Putamen (tissue), 1 donor: Measurements from ENCODE around the gene UBR4.
A peak's percentile ranks its signal among the peaks of the same experiment; 100 is the strongest.

Experiments used
- DNase-seq: peaks from one replicate; pipeline ENCODE4 v3.0.0-alpha.2; 2016; ENCODE audit warnings: low spot score

UBR4 gene

DNA sequence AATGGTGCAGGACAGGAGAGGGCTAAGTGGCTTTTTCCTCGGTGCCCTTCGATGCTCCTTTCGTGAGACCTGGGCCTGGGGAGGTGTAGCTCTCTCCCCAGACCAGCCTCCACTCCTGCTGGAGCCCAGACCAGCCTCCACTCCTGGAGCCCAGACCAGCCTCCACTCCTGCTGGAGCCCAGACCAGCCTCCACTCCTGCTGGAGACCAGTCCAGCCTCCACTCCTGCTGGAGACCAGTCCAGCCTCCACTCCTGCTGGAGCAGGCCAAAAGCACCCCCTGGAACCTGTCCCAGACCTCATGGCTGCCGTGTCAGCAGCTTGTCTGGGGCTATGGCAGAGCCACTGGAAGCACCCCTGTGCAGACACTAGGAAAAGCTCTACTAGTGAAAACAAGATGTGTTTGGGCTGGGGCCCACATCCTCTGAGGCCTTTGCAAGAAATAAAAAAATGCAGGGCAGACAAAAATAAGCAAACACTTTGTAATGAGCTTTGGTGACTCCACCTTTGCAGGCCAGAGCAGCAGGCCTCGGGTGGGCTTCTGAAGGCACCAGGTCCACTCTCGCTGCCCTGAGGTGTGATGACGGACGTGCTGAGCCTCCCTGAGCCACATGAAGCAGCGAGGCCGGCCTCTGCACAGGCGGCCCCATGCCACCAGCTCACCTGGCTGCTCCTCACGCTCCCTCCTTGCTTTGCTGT is 137.6 kb downstream of the UBR4 start:
- DNase-seq, result no peak

DNA sequence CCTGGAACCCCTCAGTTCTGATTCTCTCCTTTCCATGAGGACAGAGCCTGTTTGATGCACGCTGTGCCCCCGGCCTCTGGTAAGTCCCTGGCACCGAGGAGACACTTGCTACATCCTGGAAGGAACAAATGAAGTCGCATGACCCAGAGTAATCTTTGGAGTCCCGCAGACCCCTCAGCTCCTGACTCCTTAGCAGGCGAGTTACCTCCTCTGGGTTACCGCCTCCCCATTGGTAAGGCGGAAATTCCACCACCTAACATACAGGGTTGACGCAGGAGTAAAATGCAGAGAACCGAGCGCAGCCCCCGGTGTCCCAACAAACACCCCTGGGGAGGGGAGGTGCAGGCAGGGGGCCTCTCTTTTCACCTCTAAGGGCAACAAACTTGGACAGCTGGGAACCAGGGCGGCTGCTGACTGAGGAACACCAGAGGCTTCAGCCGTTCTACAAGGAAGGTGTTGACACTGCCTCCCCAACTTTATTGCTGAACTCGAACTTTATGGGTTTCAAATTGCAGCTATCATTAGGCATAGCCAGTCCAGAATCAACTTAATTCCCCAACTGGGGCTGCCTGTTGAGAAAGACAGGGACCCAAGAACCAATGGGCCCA is 138.3 kb downstream of the UBR4 start:
- no peak for DNase-seq

DNA sequence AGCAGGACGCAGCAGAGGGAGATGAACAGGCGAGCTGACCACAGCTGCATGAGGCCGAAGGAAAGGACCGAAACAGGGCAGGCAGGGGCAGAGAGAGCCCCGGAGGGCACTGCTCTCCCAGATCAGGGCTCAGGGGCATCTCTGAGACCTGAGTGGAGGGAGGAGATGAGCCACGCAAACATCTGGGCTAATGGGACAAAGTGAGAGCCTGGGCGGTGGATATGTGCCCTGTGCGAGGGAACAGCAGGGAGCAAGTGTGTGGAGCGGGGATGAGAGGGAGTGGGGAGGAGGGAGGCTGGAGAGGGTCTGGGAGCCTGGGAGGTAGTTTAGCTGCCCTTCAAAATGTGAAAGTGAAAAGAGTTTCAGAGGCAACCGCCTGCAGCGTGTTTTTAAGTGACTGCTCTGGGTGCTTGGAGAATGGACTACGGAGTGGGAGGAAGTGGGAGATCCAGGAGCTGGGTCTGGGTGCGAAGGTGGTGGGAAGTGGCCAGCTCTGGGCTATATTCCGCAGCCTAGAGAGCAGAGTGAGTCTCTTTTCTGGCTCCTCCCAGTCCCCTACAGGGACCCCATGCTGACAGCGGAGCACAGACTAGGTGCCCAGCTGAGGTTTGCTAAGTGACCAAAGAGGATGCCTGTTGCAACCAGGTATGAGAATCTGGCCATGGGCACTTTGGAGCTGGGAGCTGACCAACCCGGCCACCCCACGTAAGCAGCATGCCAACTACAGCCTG is 139.0 kb downstream of the UBR4 start:
- DNase-seq, result no peak

DNA sequence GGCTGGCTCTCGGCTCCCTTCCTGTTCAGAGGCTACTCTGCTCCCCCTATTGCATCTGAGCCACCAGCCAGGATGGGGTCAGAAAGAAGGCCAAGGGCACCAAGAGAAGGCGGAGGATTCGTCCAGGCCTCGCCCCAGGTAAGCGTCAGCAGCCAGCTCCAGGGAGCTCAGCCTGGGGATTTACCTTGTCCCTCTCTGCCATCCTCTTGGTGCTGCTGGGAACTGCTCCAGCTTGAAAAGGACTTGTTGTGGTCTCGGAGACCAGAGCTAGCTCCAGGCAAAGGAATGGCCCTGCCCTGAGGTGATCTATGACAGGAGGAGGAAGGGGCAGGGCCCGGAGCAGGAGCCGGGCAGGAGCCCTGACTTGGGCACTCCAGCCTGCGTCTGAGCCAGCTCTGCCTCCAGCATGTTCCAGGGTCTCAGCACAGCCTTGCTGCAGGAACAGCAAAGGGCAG is 139.8 kb downstream of the UBR4 start:
- DNase-seq, result no peak

DNA sequence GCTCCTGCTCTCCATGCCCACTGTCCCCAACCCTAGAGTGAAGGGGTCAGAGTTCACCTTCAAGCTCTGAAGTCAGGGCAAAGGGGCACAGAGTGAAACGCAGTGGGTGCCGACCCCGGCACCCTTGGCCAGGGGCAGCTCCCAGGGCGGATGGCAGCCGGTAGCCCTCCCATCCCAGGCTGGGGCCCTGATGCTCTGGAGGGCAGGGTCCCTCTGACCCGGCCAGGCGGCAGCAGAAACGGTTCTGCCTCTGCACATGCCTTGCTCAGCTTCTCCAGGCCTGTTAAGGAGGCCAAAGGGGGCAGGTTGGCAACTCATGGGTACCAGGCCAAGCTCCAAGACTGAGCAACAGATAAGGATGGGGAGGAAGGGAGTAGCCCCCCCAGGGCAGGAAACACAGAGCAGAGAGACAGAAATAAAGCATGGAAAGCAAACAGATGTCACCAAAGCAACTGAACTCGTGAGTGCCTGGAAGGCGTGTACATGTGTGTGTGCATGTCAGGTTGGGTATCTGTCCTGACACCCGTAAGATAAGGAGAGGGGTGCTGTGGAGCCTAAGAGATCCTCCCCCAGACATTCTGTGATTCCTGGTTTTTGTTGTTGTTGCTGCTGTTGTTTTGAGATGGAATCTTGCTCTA is 141.3 kb downstream of the UBR4 start:
- DNase-seq, result no peak

DNA sequence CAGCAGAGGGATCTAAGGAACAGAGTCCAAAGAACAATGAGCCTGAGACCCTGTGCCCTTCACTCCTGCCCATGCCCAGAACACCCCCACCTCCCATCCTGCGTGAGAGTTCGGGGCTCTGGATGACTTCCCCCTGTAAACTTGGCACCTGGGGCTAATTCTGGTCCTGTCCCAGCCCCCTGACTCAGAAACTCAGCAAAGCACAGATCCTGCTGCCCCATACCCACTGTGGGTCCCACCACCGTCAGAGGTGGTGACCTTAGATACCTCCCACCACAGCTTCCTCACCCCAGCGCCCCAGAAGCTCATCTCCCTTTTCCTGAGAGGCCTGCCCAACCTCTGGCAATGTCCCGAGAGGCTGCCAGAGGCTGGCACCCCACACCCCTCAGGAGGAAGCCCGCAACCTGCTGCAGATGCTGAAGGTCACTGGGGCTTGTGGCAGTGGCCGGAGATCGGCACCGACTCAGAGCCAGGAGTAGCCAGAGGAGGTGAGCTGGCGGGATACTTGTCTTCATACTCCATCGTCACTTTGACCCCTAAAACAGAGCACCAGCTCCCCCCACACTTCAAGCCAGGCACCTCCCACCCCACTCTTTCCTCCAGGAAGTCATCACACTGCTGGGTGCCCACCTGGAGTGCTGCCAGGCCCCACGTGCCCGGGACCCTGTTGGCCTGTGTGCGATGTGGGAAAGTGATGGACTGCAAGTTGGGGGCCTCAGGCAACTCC is 142.0 kb downstream of the UBR4 start:
- DNase-seq, result no peak

DNA sequence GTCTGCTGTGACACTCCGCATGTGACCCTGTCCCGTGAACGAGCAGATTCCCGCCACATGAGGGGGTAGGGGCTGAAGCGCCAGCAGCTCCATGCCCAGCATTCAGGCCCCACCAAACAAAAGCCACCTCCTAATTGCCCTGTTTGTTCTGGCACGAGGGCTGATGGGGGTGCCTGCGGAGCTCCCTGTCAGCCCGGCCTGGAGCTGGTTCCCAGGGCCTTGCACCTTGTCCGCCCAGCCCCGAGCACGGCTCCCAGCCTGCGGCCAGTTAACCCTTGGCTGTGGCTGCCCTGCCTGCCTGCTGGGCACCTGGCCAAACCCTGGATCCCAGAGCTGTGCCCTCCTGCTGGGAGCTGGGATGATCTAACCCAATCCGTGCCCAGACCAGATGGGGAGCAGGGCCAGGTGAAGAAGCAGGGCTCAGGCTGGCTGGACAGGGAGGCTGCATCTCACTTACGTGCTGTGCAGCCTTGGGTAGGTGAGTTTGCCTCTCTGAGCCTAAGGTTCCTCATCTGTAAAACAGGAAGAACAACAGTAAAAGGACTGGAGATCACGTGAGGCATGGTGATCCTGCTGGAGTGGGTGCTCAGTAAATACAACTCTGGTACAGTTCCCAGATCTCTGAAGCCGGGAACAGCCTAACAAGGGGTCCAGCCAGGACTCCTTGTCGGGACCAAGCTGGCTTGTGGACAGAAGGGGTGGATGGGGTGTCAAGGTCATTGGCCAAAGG is 142.7 kb downstream of the UBR4 start:
- DNase-seq, result peak; percentile 88

DNA sequence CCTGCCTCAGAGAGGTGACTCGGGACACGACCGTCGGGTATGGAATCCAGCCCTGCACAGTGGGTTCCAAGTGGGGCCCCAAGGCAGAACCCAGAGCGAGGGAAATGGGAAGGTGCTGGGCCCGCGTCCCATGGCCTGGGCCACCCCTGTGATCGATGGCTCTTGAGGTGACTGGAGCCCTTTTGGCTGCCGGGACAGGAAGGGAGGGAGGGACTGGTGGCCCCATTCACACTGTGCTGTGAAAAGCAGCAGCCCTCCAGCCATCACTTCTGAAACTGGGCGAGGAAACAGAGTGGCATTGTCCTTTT is 143.2 kb downstream of the UBR4 start:
- no peak for DNase-seq

DNA sequence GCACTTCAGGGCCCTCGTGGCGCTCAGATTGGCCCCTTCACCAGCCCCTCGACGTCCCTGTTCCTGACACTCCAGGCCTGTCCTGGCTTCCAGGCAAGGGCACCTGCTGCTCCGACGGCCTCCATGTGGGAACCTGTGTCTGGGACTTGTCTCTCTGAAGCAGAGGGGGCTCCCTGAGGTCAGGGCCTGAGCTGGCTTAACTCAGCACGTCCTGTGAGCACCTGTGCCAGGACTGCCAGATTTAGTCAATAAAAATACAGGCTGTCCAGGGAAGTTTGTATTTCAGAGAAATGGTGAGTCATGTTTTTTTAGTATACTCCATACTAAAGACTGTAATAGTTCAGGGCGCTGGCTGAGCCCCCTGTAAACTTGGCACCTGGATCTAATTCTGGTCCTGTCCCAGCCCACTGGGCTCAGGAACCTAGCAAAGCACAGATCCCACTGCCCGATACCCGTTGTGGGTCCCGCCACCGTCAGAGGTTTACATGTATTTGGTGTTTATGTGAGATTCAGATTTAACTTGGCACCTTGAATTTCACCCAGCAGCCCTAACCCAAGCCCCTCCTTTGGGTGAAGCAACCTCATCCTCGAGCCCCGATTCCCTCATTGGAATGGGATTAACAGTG is 143.7 kb downstream of the UBR4 start:
- no peak for DNase-seq

DNA sequence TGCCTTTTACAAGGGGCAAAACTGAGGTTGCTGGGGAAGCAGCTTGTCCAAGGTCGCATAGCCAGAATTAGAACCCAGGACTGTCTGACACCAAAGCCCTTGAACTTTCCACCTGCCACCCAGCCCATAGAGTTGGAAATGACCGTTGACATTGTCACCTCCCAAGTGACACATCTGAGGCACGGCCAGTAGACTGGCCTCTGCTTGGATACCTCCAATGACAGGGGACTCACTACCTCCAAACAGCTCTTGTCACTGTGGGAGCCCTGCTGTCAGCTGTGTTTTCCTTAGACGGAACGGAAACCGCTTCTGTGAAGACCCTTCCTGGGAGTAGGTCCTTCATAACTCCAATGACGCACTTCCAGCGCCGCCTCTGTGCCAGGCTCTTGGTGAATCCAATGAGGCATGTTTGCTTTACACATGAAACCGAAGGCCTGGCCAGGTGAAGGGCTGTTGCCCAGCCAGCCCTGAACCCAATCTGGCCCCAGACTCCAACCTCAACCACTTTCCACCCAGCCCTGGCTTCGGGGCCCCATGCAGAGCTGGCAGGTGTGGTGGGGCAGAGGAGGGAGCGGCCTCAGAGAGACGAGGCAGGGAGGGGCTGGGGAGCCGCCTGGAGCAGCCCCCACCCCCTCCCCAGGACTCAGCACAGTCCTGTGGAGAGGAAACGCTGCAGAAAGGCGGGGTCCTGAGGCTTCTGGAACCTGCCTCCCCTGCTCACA is 144.4 kb downstream of the UBR4 start:
- no peak for DNase-seq

DNA sequence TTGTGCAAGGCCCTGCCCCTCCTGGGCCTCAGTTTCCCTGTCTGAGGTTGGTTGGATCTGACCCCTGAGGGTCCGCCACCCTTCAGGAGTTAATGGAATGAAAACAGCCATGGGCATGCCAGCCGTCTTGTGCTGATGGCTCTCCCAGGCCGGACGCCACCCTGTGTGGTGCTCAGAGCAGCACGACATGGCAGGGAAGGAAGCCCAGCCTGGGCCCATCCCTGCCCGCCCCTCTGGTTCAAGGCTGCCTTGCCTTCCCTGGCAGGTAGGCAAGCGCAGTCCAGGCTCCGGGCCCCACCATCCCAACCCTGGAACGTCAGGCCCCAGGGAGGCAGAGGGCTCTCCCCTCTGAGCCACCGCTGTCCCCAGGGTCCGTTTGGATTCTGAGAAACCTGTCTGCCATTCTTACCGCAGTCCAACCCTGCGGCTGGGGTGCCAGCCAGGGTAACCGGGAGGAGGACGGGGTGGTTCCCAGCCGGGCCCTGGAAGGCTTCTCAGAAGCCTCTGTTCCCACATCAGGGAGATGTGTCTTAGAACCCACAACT is 145.1 kb downstream of the UBR4 start:
- DNase-seq, result no peak

DNA sequence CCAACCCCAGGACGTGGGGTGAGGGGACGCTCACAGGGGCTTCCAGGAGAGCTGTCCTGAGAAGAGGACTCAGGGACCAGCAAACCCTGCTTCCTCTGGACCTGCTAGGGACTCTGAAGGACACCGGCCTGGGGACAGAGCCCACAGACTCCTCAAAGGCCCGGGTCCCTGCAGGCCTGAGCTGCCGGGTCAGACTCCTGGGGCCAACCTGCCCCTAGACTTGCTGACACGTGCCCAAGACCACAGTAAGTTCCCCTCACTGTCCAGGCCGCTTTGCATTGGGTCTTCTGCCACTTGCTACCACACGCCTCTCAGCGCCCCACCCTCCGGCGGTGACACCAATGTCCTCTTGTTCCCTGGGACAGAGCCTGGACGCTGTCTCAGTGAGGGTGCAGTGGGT is 146.9 kb downstream of the UBR4 start:
- DNase-seq, result no peak

DNA sequence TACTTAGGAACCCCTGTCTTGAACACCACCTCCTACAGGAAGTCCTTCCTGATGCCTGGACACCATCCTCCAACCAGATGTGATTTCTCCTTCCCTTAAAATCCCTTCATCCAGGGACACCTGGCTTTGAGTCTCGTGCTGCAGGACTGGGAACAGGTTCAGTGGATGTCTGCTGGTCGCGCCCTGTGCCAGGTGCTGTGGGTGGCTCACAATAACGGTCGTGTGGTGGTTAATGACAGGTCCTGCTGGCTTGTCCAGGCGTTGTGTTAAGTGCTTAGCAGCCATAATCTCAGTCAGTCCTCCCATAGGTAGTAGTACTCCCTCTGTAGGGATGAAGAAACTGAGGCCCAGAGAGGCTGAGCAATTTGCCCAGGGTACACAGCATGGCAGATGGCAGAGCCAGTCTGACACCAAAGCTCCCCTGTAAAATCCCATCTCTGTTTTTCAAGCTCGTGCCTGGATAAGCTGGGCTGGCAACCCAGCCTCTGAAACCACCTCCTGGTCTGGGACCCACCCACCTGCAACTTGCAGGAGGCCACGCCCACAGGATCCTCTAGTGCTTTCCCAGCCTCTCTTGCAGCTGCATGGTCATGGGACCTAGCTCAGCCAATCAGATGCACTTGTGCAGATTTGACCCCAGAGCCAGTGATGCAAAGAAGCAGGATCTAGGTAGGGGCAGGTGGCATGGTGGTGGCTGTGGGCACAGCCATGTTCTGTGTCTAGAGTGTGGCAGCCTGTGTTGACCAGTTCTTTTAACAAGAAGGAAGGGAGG is 147.6 kb downstream of the UBR4 start:
- DNase-seq, result no peak

DNA sequence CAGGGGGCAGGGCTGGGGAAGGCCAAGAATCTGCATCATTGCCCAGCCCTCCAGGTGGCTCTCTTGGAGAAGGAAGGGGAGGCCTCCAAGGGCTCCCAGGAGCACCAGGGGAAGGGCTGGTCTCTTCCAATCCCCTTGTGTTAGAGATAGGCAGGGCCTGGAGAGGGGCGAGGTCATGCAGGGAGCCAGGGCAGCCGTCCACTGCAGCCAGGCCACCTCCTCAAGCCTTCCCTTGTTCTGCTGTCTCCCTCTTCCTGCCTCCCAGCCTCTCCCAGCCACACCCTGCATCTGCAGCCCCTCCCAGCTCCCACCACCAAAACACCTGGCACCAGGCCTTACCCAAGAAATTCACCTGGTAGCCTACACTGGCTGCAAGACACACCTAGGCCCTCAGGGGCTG is 148.3 kb downstream of the UBR4 start:
- DNase-seq, result no peak

DNA sequence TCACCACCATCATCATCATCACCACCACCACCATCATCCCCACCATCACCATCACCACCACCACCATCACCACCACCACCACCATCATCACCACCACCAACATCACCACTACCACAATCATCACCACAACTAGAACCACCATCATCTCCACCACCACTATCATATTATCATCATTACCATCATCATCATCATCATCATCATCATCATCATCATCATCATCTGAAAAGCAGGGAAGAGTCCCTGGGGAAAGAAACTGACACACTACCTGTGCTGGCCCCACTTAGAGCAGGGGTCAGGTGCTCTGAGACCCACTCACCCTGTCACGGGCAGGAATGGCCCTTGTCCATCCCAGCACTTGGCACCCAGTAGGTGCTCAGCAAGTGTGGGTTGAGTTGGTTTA is 148.7 kb downstream of the UBR4 start:
- no peak for DNase-seq

DNA sequence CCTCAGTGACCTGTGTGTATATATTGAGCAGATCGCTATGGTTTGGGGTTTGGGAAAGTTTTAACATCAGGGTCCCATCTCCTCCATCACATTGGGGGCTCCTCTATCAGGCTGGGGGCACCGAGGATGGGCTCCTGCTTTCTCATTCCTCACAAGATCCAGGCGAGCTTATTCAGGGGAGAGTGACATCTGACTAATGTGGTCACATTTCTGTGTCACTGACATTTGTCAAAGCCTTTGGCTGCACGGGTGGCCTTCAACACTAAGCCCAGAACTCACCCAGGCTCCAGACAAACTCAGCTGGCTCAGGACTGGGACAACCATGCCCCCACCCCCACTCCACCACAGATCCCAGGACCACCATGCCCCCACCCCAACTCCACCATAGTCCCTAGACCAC is 150.3 kb downstream of the UBR4 start:
- no peak for DNase-seq

DNA sequence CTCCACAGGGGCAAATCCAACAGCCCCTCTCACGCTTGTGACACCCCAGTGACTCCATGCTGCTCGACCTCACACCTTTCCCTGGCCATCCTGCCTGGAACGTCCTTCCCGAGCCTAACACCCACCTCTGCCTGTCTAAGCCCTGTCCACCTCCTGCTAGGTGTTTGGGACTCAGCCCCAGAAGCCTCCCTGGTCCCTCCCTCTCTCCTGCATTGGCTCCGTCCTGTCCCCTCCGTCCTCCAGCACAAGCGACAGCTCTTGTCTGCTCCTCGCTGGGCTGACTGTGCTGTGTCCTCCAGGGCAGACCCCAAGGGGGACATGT is 151.6 kb downstream of the UBR4 start:
- DNase-seq, result no peak

DNA sequence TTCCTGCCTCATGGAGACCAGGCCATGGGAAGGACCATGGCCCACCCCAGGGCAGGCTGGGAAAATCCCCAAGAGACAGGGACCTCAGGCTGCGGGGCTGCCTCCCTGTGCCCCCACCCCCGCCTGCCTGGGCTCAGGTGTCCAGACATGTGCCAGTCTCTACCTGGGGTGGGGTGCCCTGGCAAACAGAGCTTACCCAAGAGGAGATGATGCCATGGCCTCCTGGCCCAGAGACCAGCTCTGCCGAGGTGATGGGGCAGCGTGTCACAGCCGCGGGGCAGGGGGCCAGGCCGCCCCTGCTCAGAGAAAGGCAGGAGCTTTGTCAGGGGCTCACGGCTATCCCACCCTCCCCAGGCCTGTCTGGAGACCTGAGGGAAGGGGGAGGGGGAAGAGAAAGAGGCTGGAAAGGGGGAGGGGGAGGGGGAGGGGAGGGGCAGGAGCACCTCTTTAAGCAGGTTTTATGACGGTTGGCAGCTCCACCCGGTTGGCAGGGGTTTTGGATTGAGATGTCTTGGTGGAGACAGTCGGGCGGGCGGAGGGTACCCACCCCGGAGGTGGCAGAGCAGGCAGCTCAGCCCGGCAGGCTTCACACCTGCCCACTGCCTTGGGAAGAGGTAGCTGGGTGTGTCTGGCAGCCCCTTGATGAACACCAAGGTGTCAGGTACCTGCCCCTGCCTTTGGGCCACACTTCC is 152.1 kb downstream of the UBR4 start:
- DNase-seq, result no peak

DNA sequence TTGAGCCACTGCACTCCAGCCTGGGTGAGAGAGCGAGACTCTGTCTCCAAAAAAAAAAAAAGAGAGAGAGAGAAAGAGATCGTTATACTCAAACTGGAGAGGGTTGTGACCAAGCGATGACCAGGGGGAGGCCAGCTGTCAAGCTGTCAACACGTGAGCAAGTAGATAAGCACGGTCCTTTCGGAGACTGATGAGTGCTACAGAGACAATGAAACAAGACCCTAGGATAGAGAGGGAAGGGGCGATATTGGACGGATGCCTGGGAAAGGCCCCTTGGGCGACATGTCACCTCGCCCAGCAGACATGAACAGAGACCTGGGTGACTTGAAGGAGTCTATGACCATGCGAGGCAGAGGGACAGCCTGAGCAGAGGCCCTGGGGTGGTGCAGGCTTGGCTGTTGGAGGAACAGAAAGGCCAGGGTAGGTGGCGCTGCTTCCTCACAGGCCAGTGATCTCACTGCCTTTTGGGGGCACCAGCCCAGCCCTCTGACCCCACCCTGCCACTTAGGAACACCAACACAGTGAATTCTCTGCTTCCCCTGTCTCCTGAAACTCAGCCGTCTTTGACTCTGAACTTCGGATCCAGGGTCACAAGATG is 152.8 kb downstream of the UBR4 start:
- DNase-seq, result no peak
